Kidney (tissue), 14 donors: ENCODE data around the gene TAB2. TPM values are rescaled to one million over a fixed set of nuclear protein-coding genes. Genes with fewer than 3 reads are reported as not detected.

ENCODE experiments used
- DNase-seq, 5 donors: peaks; one replicate each; pipeline ENCODE4 v3.0.0-alpha.2; 2013 to 2020
- FAIRE-seq: peaks from 2 replicates; lab custom pipeline; 2012; peaks lifted over from hg19 to GRCh38; lab: Jason Lieb, UNC
- H3K27ac ChIP-seq, 2 donors: one replicate each; pipeline ENCODE4 v1.7.0; 2013; ENCODE audit warnings: low read depth in 2 of 2, low read length in 2 of 2, inconsistent platforms in 1 of 2
- H3K27me3 ChIP-seq: one replicate; pipeline ENCODE4 v1.7.1; 2013; ENCODE audit warnings: low read length, inconsistent platforms; ENCODE audit not compliant: control insufficient read depth, insufficient read depth
- H3K36me3 ChIP-seq, 3 donors: one replicate each; pipeline versions ENCODE4 v1.7.0 to v1.7.1; 2013; ENCODE audit warnings: low read length in 3 of 3, control low read depth in 1 of 3, inconsistent platforms in 1 of 3; ENCODE audit not compliant: insufficient read depth in 3 of 3, control insufficient read depth in 2 of 3
- H3K4me1 ChIP-seq, 3 donors: one replicate each; pipeline versions ENCODE4 v1.7.0 to v1.7.1; 2013; ENCODE audit warnings: low read length in 3 of 3, inconsistent platforms in 1 of 3, low read depth in 1 of 3; ENCODE audit not compliant: control insufficient read depth in 2 of 3, insufficient read depth in 2 of 3
- H3K4me3 ChIP-seq, 3 donors: one replicate each; pipeline versions ENCODE4 v1.7.0 to v1.8.1; 2013; ENCODE audit warnings: low read length in 3 of 3, control low read depth in 1 of 3, inconsistent platforms in 1 of 3
- H3K9ac ChIP-seq, 3 donors: one replicate each; pipeline versions ENCODE4 v1.7.0 to v1.7.1; 2013; ENCODE audit warnings: low read length in 3 of 3, control low read depth in 1 of 3, inconsistent platforms in 1 of 3
- H3K9me3 ChIP-seq, 3 donors: one replicate each; pipeline versions ENCODE4 v1.7.0 to v1.7.1; 2013; ENCODE audit warnings: low read length in 3 of 3, control low read depth in 1 of 3, inconsistent platforms in 1 of 3; ENCODE audit not compliant: control insufficient read depth in 2 of 3, insufficient read depth in 1 of 3
- intact Hi-C: fragments of 100-400 bp; cut with DNase I; formaldehyde crosslinking; loops from one replicate; pipeline ENCODE4 v1.11.1; 2022
- polyA plus RNA-seq: library from polyadenylated mRNA; stranded (reverse); fragments of 350-450 nt; fragmentation: Illumina TruSeq; extraction: RNeasy Lipid Tissue Mini Kit (QIAGEN cat#74804); gene quantifications from one replicate; pipeline ENCODE4 v1.2.3, GENCODE V29; 2014; ENCODE audit warnings: low read depth, low replicate concordance; ENCODE audit not compliant: insufficient read depth
- total RNA-seq: library from RNA; stranded (reverse); fragmentation: NEBNext Ultra II Directional; extraction: Animal tissue kit (Norgen Biotek cat#: 25700); gene quantifications from one replicate; pipeline ENCODE4 v1.2.1, GENCODE V29; 2021
- TF ChIP-seq, protein P1 (sequence below): IDR thresholded peaks from 3 replicates; pipeline ENCODE4 v1.5.1; 2012; ENCODE audit warnings: mild to moderate bottlenecking, moderate library complexity, borderline replicate concordance; ENCODE audit not compliant: insufficient read depth; ENCODE audit errors: extremely low read depth
- donor health status: control.
- donor health status: control.
- donor health status: control.
- donor health status: control.
- donor health status: control.
- donor health status: DM: yes; HTN: yes; CAD: no.
- donor health status: Normal renal cell carcinoma (clear cell type).

Gene TAB2
- total and polyA plus RNA-seq, 2 donors from 2014 or later: 23.2 to 50.1 TPM

GRCh38 chr6:149334682-149335160 lies 17.2 kb downstream of the TAB2 start:
- no peak for FAIRE-seq
- TF ChIP-seq, protein P1, sequence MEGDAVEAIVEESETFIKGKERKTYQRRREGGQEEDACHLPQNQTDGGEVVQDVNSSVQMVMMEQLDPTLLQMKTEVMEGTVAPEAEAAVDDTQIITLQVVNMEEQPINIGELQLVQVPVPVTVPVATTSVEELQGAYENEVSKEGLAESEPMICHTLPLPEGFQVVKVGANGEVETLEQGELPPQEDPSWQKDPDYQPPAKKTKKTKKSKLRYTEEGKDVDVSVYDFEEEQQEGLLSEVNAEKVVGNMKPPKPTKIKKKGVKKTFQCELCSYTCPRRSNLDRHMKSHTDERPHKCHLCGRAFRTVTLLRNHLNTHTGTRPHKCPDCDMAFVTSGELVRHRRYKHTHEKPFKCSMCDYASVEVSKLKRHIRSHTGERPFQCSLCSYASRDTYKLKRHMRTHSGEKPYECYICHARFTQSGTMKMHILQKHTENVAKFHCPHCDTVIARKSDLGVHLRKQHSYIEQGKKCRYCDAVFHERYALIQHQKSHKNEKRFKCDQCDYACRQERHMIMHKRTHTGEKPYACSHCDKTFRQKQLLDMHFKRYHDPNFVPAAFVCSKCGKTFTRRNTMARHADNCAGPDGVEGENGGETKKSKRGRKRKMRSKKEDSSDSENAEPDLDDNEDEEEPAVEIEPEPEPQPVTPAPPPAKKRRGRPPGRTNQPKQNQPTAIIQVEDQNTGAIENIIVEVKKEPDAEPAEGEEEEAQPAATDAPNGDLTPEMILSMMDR: no peak
- intact Hi-C loops: no loop called here
- H3K27ac ChIP-seq: peak overlapping the region; percentile 47 to 49
- no peaks in the 10 kb centered on the region for H3K27me3 ChIP-seq
- H3K4me3 ChIP-seq: no peak overlapping the region
- peak in 1 of 5 donors; percentile 51 for DNase-seq
- no peaks in the 10 kb centered on the region for H3K9me3 ChIP-seq
- no peak overlapping the region for H3K9ac ChIP-seq
- H3K36me3 ChIP-seq: no peaks in the 10 kb centered on the region
- H3K4me1 ChIP-seq: peaks cover 0 to 37% (median 13%) of the 10 kb centered on the region in 3 donors

DNA sequence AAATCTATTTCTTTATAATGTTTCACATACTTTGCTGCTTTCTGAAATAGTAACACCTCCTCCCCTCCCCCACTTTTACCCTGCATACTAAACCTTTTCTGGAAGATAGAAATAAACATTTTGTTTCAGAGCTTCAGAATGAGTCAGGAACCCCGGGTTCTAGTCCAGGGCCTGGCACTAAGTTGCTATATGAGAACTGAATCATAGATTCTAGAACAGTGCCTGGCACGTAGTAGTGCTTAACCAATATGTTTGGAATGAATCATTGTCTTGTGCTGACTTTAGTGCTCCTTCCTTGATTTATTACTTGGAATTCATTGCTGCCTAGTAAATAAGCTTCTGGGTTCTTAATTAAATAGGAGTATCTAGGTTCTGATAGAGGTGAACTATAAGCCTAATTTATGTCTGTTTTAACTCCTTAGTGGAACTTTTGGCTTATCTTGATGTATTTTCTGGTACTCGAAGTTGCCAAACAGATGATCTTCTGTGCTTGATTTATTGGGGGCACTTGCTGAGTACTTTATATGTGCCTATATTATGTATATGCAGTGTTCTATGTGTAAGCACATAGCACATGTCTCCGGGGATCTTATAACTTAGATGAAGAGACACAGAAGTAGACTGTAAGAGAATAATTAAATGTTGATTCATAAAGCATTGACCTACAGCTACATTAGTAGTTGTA lies 18.6 kb downstream of the TAB2 start:
- TF ChIP-seq, protein P1: no peak
- H3K36me3 ChIP-seq: no peaks in the 10 kb centered on the region
- H3K27me3 ChIP-seq: no peaks in the 10 kb centered on the region
- peaks cover 0 to 37% (median 13%) of the 10 kb centered on the region in 3 donors for H3K4me1 ChIP-seq
- H3K27ac ChIP-seq: peak overlapping the region in 1 of 2 donors; percentile 81
- no peak for FAIRE-seq
- H3K4me3 ChIP-seq: no peak overlapping the region
- DNase-seq: no peak
- intact Hi-C loops: no loop called here
- H3K9me3 ChIP-seq: no peaks in the 10 kb centered on the region
- H3K9ac ChIP-seq: no peak overlapping the region

DNA sequence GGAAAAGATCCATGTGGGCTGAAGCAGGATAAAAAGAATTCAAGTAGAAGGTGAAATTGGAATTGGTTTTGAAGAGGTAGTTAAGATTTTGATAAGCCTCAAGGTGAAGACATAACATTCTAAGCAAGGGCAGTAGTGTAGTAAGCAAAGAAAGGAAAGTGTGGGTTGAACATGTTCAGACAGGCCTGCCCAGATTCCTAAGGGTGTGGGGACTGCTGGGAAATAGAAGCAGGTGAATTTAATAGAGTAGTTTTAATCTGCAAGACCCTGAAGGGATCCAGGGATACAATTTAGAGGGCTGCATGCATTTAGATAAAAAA lies 19.1 kb downstream of the TAB2 start:
- DNase-seq (peak in 1 of 5 donors; percentile 44), FAIRE-seq (no peak)
- Histone ChIP-seq H3K27me3 (no peaks in the 10 kb centered on the region), H3K36me3 (no peaks in the 10 kb centered on the region), H3K9me3 (no peaks in the 10 kb centered on the region), H3K4me3 (no peak overlapping the region), H3K27ac (peak overlapping the region in 1 of 2 donors; percentile 81), H3K9ac (no peak overlapping the region), H3K4me1 (peaks cover 0 to 36% (median 16%) of the 10 kb centered on the region in 3 donors)
- TF ChIP-seq, protein P1: no peak
- intact Hi-C loops: no loop called here
